ENCODE results near the gene QKI. TPM values are rescaled to one million over a fixed set of nuclear protein-coding genes. Genes with fewer than 3 reads are reported as not detected.

The QKI gene
- total RNA-seq, result 10 to 100 TPM; 70.9 TPM

DNA sequence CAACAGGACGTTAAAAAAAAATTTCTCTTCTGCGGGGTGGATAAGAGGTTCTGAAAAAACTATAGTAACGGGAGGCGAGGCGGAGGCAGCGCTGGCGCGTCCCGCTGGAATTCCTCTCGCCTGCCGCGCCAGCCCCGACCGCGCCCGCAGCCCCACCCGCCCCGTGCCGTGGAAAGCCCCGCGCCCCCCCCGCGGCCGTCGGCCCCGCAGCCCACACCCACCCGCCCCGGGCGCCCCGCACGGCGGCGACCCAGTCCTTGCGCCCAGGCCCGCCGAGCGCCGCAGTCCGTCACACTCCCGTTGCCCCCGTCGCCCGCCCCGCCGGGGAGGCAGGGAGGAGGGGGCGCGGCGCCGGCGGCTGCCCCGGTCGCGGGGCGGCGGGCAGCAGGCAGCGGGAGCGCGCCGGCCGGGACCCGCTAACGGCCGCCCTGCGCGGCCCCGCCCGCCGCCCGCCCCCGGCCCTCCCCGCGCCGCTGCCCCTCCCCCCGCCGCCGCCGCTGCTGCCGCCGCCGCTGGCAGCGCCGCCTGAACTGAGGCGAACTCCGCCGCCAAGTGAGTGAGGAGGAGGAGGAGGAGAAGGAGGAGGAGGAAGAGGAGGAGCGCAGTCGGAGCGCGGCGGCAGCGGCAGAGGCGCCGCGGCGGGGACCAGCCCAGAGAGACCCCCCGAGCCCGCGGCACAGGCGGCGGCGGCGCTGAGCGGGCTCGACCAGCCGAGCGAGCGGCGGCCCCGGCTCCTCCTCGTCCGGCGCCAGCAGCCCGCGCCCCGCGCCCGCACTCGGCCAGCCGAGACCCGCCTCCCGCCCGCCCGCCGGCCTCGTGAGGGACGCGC lies at the start of gene QKI:
Gene QKI (plus strand): TSS at position 602 of the 829 bp plus-strand sequence. CDS start 476 bp downstream, outside the sequence.
- peak; percentile 57 for ATAC-seq (ENCODE audit: low read depth)
- POLR2A ChIA-PET, result interaction anchor here (1.1 kb wide), 1 partner anchor 8 kb away, joined by 7 read pairs; no protein-coding TSS in a partner anchor
- peaks cover 4% of the 10 kb centered on the region for H3K36me3 Mint-ChIP-seq
- H3K27ac Mint-ChIP-seq, result peak within 1 kb of the TSS; percentile 87
- H3K27me3 Mint-ChIP-seq, result peaks cover 14% of the 10 kb centered on the region
- no peaks in the 10 kb centered on the region for H3K9me3 Mint-ChIP-seq
- H3K4me1 Mint-ChIP-seq, result peaks cover 27% of the 10 kb centered on the region
- peak; percentile 83 for DNase-seq
- peak within 1 kb of the TSS; percentile 90 for H3K4me3 Mint-ChIP-seq

DNA sequence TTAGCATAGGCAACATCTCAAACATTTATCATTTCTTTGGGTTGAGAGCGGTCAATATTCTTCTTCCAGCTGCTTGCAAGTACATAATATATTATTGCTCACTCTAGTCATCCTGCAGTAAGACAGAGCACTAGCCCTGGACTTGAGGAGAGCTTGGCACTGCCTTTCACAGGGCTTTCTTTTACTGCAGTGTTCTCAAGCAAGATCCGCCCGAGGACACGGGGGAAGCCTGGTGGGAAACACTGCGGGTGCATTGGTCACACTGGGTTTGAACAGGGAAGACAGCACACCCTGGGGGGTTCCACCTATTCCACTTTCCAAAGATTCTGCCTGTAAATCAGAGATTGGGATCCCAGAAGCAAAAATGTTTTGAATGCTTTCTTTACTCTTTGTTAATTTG lies 48.2 kb upstream of the QKI start:
- Mint-ChIP-seq H3K4me3 (no peak overlapping the region), H3K9me3 (no peaks in the 10 kb centered on the region), H3K27ac (no peak overlapping the region), H3K36me3 (no peaks in the 10 kb centered on the region), H3K27me3 (peaks cover 13% of the 10 kb centered on the region), H3K4me1 (peaks cover 6% of the 10 kb centered on the region)
- DNase-seq (no peak), ATAC-seq (ENCODE audit: low read depth) (no peak)
- POLR2A ChIA-PET, result no interaction called here

- Mint-ChIP-seq H3K27ac (no peak overlapping the region), H3K4me1 (peaks cover 6% of the 10 kb centered on the region), H3K27me3 (peaks cover 13% of the 10 kb centered on the region), H3K9me3 (no peaks in the 10 kb centered on the region), H3K4me3 (no peak overlapping the region), H3K36me3 (no peaks in the 10 kb centered on the region)
- POLR2A ChIA-PET, result no interaction called here
- no peak for ATAC-seq (ENCODE audit: low read depth)
- no peak for DNase-seq
These were observed 46.9 kb upstream of the QKI start for GRCh38 chr6:163367497-163368183.

- Mint-ChIP-seq H3K36me3 (no peaks in the 10 kb centered on the region), H3K27me3 (peaks cover 13% of the 10 kb centered on the region), H3K27ac (no peak overlapping the region), H3K4me3 (no peak overlapping the region), H3K4me1 (peaks cover 6% of the 10 kb centered on the region), H3K9me3 (no peaks in the 10 kb centered on the region)
- POLR2A ChIA-PET, result no interaction called here
- DNase-seq (no peak), ATAC-seq (ENCODE audit: low read depth) (no peak)
These were observed 45.4 kb upstream of the QKI start for GRCh38 chr6:163369141-163369540.

GRCh38 chr6:163369628-163370365 lies 44.7 kb upstream of the QKI start:
- Mint-ChIP-seq H3K9me3 (no peaks in the 10 kb centered on the region), H3K27ac (no peak overlapping the region), H3K36me3 (no peaks in the 10 kb centered on the region), H3K4me3 (no peak overlapping the region), H3K27me3 (peaks cover 13% of the 10 kb centered on the region), H3K4me1 (peaks cover 6% of the 10 kb centered on the region)
- ATAC-seq (ENCODE audit: low read depth), result no peak
- no peak for DNase-seq
- POLR2A ChIA-PET, result no interaction called here

GRCh38 chr6:163370464-163371117 lies 43.9 kb upstream of the QKI start:
- H3K4me1 Mint-ChIP-seq, result peaks cover 6% of the 10 kb centered on the region
- H3K4me3 Mint-ChIP-seq, result no peak overlapping the region
- no peak for ATAC-seq (ENCODE audit: low read depth)
- no peak for DNase-seq
- H3K27me3 Mint-ChIP-seq, result peaks cover 13% of the 10 kb centered on the region
- H3K9me3 Mint-ChIP-seq, result no peaks in the 10 kb centered on the region
- no peaks in the 10 kb centered on the region for H3K36me3 Mint-ChIP-seq
- no peak overlapping the region for H3K27ac Mint-ChIP-seq
- POLR2A ChIA-PET, result no interaction called here

DNA sequence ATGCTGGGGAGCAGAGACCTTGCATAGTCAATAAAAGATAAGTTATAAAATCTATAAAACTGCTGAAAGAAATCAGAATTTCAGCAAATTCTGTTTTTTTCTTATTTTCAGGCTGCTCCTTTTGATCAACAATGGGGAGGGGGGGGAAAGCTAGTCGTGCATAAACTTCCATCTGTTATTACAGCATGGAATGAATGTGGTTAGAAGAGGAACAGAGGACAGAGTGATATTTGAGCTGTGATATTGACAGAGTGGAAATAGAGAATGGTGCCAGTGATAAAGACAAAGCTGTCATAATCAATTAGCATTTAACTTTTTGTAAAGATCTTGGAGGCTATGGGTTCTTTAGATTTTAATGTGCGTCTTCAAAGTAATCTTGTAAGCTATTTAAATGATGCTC lies 43.4 kb upstream of the QKI start:
- peaks cover 13% of the 10 kb centered on the region for H3K27me3 Mint-ChIP-seq
- ATAC-seq (ENCODE audit: low read depth) (no peak), DNase-seq (no peak)
- peaks cover 6% of the 10 kb centered on the region for H3K4me1 Mint-ChIP-seq
- H3K36me3 Mint-ChIP-seq, result no peaks in the 10 kb centered on the region
- POLR2A ChIA-PET, result no interaction called here
- no peaks in the 10 kb centered on the region for H3K9me3 Mint-ChIP-seq
- no peak overlapping the region for H3K4me3 Mint-ChIP-seq
- H3K27ac Mint-ChIP-seq, result no peak overlapping the region

DNA sequence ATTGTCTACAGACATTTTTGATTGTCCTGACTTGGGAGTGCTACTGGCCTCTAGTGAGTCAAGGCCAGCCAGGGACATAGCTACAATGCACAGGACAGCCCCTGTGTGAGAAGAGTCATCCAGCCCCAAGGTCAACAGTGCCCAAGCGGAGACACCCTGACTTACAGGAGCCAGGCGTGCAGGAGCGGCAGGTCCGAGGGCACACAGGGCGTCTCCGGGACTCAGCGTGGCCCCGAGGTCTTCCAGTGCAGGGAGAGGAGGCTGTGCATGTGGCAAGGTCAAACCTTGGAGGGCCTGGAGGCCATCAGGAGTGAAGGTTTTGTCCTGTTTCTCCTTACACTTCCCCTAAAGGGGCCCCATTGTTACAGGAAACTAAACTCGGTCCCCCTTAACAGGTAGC lies 41.3 kb upstream of the QKI start:
- DNase-seq (no peak), ATAC-seq (ENCODE audit: low read depth) (no peak)
- no peaks in the 10 kb centered on the region for H3K36me3 Mint-ChIP-seq
- no peak overlapping the region for H3K27ac Mint-ChIP-seq
- peaks cover 6% of the 10 kb centered on the region for H3K4me1 Mint-ChIP-seq
- H3K9me3 Mint-ChIP-seq, result no peaks in the 10 kb centered on the region
- peaks cover 12% of the 10 kb centered on the region for H3K27me3 Mint-ChIP-seq
- H3K4me3 Mint-ChIP-seq, result no peak overlapping the region
- POLR2A ChIA-PET, result no interaction called here

DNA sequence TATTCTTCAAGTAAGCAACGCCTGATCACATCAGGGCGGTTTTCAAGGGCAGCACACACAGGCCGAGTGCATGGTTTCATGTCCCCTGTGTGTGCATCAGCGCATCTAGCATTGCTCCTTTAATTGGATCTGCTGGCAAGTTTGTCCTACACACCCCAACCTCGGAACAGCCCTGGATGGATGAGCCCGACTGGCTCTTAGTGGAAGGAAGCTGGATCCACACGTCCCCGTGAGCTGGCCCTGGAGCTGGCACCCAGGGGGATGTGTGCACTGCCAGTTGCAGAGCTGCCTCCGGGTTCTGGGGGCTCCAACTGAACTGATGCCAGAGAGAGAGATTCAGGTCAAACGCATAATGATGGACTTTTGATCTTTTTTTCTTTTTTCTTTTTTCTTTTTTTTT lies 39.2 kb upstream of the QKI start:
- no peak for ATAC-seq (ENCODE audit: low read depth)
- Mint-ChIP-seq H3K4me1 (no peaks in the 10 kb centered on the region), H3K4me3 (no peak overlapping the region), H3K27me3 (peaks cover under 1% of the 10 kb centered on the region), H3K9me3 (no peaks in the 10 kb centered on the region), H3K27ac (no peak overlapping the region), H3K36me3 (no peaks in the 10 kb centered on the region)
- POLR2A ChIA-PET, result no interaction called here
- DNase-seq, result no peak

- no peak overlapping the region for H3K4me3 Mint-ChIP-seq
- no peak for ATAC-seq (ENCODE audit: low read depth)
- H3K27ac Mint-ChIP-seq, result no peak overlapping the region
- no peaks in the 10 kb centered on the region for H3K9me3 Mint-ChIP-seq
- POLR2A ChIA-PET, result no interaction called here
- no peak for DNase-seq
- H3K4me1 Mint-ChIP-seq, result no peaks in the 10 kb centered on the region
- no peaks in the 10 kb centered on the region for H3K27me3 Mint-ChIP-seq
- H3K36me3 Mint-ChIP-seq, result no peaks in the 10 kb centered on the region
These were observed 38.3 kb upstream of the QKI start for GRCh38 chr6:163376187-163376586.

- H3K9me3 Mint-ChIP-seq, result no peaks in the 10 kb centered on the region
- no peaks in the 10 kb centered on the region for H3K27me3 Mint-ChIP-seq
- ATAC-seq (ENCODE audit: low read depth), result no peak
- H3K4me3 Mint-ChIP-seq, result no peak overlapping the region
- H3K4me1 Mint-ChIP-seq, result no peaks in the 10 kb centered on the region
- H3K36me3 Mint-ChIP-seq, result no peaks in the 10 kb centered on the region
- POLR2A ChIA-PET, result no interaction called here
- no peak for DNase-seq
- H3K27ac Mint-ChIP-seq, result no peak overlapping the region
These were observed 37.0 kb upstream of the QKI start for GRCh38 chr6:163377561-163377960.

GRCh38 chr6:163380216-163380615 lies 34.3 kb upstream of the QKI start:
- Mint-ChIP-seq H3K27me3 (no peaks in the 10 kb centered on the region), H3K4me3 (no peak overlapping the region), H3K4me1 (no peaks in the 10 kb centered on the region), H3K27ac (no peak overlapping the region), H3K36me3 (no peaks in the 10 kb centered on the region), H3K9me3 (no peaks in the 10 kb centered on the region)
- DNase-seq (no peak), ATAC-seq (ENCODE audit: low read depth) (no peak)
- POLR2A ChIA-PET, result no interaction called here

GRCh38 chr6:163381118-163381756 lies 33.3 kb upstream of the QKI start:
- no peaks in the 10 kb centered on the region for H3K9me3 Mint-ChIP-seq
- POLR2A ChIA-PET, result no interaction called here
- no peaks in the 10 kb centered on the region for H3K4me1 Mint-ChIP-seq

More at GRCh38 chr6:163381118-163381756, 33.3 kb upstream of the QKI start:
- Mint-ChIP-seq H3K27ac (no peak overlapping the region), H3K4me3 (no peak overlapping the region), H3K36me3 (no peaks in the 10 kb centered on the region), H3K27me3 (no peaks in the 10 kb centered on the region)
- DNase-seq, result no peak
- no peak for ATAC-seq (ENCODE audit: low read depth)

All from activated naive CD8-positive, alpha-beta T cell treated with anti-CD3 and anti-CD28 coated beads, Interleukin-2, amount 10 ng/mL, durations not matched to agents 7 days and 5 days (primary cell).